HG03135 (cell line): ENCODE measurements around the gene C16orf89.

Source experiments
- ATAC-seq: cut with Tn5 transposase; IDR thresholded peaks from one replicate; pipeline ENCODE4 v1.9.1; 2021; ENCODE audit warnings: mild to moderate bottlenecking, moderate library complexity; ENCODE audit not compliant: unreplicated experiment

Gene C16orf89

GRCh38 chr16:5031601-5032000 is 34.2 kb downstream of the C16orf89 start:
- no peak for ATAC-seq

DNA sequence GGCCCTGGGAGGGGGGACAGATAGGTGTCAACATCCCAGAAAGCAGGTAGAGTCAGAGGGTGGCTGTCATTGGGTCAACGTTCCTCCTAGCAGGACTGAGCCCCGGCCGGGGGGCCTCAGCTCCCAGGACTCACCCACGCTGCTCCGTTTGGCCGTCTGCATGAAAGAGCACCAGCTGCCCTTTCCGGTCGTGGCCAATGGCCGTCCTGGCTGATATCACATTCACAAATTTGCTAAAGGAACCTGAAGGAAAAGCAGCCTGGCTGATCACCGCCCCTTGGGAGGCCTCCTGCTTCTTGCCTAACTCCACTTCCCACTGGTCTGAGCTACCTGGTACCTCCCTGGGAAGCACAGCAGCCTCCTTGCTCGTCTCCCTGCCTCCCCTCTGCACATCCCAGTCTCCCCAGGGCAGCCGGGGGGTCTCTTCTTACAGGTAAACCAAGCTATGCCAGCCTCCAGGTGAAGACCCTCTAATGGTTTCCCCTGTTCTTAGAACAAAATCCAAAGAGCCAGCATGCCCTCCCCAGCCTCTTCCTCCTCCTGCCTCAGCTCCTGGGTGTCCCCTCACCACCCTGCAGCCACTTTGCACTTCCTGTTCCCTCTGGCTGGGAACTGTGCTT is 35.4 kb downstream of the C16orf89 start:
- no peak for ATAC-seq

DNA sequence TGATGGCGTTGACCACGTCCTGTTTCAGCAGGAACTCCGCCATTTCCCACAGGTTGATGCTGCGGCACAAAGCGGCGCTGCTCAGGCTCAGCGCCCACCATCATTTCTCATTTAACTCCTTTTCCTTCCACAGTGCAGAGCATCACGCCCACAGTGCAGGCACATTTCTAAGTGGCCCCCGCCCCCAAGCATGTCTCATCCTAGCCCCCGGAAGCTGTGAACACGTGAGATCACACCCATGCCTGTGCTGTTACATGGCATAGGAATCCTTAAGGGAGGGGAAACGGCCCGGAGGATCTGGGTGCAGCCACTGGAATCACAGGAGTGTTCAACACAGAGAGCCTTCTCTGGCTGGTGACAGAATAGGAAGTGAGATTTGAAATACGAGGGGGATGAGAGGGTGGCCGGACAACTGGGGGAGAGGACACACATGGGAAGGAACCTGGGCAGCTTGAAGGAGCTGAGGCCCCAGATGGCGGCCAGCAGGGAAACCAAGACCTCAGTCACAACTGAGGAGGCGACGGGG is 36.7 kb downstream of the C16orf89 start:
- no peak for ATAC-seq

- ATAC-seq, result no peak
These were observed 38.1 kb downstream of the C16orf89 start for GRCh38 chr16:5027575-5028235.

DNA sequence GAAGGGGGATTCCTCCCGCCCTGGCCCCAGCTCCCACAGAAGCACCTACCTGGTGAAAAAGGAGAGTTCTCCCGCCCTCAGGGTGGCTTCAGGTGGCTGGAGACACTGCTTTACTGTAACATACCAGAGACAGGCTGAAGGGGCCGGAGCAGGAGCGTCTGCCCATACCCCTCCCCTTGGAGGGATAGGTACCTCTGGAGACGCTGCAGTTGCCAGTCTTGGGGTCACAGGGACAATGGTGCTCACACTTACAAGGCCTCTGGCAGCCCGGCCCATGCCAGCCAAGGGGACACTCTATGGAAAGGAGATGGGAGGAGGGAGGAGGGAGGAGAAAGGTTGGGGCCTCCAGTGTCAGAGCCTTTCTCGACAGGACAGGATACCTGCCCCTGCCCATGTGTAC is 38.7 kb downstream of the C16orf89 start:
- ATAC-seq, result no peak

- no peak for ATAC-seq
These were observed 39.1 kb downstream of the C16orf89 start for GRCh38 chr16:5026664-5027063.

DNA sequence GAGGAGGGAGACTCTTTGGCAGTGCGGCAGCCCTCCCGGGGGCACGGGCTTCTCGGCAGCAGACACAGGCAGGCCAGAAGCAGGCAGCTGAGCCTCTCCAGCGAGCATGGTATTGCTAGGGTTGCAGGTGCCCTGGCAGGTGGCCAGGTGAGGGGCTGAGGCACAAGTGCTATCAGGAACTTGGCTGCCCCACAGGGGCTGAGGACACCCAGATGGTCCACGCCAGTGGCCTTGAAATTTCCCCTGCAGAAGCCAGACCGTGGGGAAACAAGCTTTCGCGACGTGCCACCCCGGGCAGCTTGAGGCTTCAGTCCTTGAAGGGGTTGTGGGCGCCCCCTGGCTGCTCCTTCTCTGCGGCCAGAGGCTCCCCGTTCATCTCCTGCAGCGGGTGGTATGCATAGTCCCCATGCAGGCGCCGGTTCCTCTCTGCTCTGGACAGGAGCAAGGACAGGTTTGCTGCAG is 40.6 kb downstream of the C16orf89 start:
- no peak for ATAC-seq

- no peak for ATAC-seq
These were observed 41.1 kb downstream of the C16orf89 start for GRCh38 chr16:5024632-5025031.

DNA sequence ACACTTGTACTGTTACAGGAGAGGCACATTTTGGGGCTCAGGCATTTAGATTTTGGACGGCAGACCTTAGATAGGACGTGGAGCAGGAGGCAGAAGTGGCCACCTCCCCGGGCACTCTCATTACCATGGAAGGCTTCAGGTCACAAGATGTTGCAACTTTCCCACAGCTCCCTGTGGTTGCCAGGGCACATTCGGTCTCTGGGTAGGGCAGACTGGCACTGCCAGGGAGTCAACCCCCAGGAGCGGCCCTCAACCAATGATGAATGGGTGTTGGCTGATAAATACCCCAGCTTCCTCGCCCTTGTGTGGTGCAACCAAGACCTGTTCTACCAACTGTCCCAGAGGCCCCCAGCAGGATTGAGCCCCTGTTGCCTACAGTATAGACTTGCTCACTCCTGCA is 43.2 kb downstream of the C16orf89 start:
- ATAC-seq, result no peak

DNA sequence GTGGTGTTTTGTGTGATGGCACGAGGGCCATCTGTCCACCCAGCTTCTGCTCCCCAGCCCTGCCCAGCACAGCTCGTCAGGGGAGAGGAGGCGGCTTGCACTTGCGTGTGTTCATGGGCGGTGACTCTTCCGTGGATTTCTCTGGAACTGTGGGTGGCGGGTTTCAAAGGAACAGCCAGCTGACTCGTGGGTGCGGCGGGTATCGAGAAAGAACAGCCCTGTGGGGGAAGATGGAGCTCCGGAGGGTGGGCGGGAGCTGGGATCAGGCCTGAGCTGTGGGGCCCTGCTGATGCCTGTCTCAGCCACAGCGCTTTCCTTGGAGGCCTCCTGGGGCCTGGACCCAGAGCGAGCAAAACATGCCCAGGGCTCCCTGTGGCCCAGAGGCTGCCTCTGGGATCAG is 45.2 kb downstream of the C16orf89 start:
- ATAC-seq, result no peak

GRCh38 chr16:5019775-5020174 is 46.0 kb downstream of the C16orf89 start:
- ATAC-seq, result no peak

DNA sequence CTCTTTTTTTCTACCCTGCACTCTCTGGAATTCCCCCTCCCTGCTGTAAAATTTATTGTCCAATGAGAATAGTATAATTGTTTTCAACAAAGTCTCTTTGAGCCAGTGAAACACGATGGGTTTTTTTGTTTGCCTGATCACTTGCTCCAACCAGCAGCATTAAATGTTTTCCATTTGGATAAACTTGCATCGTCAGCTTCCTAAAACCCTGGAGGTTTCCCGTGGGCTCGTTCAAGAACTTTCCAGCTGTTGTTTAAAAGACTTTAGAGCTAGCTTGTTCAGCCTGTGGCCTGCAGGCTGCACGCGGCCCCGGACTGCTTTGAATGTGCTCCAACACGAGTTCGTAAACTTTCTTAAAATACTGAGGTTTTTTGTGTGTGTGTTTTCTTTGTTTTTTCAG is 47.0 kb downstream of the C16orf89 start:
- no peak for ATAC-seq

DNA sequence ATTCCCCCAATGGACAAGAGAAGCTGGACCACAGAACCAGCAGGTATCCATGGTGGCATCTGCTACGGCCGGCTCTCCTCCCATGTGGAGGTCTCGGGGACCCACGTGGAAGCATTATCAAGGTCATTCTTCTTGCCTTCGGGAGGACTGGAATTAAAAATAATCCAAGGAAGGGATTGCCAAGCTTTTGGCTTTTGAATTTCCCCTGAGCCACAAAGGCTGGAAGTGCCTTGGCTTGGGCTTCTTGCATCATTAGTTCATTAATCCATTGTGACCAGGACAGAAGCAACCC is 48.1 kb downstream of the C16orf89 start:
- ATAC-seq, result no peak

- no peak for ATAC-seq
These were observed 48.6 kb downstream of the C16orf89 start for GRCh38 chr16:5016967-5017677.

GRCh38 chr16:5015887-5016286 is 49.9 kb downstream of the C16orf89 start:
- ATAC-seq, result no peak

- no peak for ATAC-seq
These were observed 50.4 kb downstream of the C16orf89 start for GRCh38 chr16:5015351-5015750.

GRCh38 chr16:5012887-5013286 is 52.9 kb downstream of the C16orf89 start:
- ATAC-seq, result no peak

- no peak for ATAC-seq
These were observed 54.1 kb downstream of the C16orf89 start for GRCh38 chr16:5011637-5012036.

GRCh38 chr16:5010576-5011329 is 55.0 kb downstream of the C16orf89 start:
- no peak for ATAC-seq

GRCh38 chr16:5008311-5008731 is 57.4 kb downstream of the C16orf89 start:
- ATAC-seq, result no peak

GRCh38 chr16:5007256-5007655 is 58.5 kb downstream of the C16orf89 start:
- no peak for ATAC-seq
